GM04504 (cell line): ENCODE data around the gene PAX2.

Source experiments
- DNase-seq: peaks from one replicate; pipeline ENCODE4 v3.0.0-alpha.2; 2012; ENCODE audit warnings: low read depth

The PAX2 gene

DNA sequence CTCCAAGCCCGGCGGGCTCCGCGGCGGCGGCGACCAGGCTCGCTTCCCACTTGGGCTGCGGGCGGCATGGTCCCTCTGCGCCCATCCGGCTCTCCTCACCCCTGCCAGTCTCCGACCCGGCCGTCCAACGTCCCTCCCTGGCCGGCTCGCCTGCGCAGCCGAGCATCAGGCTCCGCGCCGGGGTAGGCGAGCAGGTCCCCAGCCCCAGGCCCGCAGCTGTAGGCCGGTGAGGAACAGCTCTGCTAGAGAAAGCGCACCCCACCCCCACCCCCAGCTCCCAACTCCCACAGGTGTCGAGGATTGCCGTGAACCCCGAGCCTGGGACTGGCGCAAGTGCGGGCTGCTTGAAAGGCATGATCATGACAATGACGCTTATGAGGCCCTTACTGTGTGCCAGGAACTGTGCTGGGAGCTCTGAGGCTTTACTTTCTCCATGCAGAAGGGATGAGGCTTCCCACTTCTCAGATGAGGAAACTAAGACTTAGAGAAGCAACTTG, 20.8 kb upstream of the PAX2 start:
- DNase-seq: no peak

DNA sequence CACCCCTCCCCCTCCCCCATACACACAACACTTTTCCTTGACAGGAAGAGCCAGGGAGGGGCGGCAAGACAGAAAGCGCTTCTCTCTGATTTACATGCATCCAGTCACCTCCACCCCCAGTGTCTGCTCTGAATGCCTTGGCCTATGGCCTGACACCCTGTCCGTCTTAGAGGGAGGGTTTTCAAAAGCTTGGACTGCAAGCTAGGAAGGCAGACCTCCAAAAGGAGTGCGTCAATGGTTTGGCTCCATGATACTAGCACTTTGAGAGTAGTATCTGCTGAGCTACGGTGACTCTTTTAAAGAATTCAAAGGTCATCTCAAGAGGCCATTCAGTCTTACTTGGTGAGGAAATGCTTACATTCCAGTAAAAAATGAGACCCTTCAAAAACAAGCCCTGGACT, 20.3 kb upstream of the PAX2 start:
- DNase-seq: no peak

DNA sequence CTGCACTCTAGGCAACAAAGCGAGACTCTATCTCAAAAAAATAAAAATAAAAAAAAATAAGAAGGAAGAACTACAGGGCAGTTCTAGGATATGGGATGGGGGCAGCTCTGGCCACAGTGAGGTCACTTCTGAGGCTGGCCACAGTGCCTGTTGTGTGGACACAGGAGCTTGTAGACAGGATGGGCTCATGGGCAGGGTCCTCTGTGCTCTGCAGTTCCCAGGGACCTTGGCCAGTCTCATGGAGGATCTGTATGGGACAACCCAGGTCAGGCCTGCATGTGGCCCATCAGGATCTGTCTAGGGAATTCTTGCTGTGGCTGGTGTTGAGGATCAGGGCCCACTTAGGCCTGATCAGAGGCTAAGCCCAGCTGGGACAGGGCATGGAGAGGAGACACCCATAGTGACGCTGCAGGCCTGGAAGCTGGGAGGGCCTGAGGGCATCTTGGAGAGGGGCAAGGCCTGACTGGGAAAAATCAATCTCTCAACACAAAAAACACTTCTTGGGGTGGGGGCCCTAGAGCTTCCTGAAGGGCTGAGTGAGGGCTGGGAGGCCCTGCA, 19.4 kb upstream of the PAX2 start:
- DNase-seq: no peak

DNA sequence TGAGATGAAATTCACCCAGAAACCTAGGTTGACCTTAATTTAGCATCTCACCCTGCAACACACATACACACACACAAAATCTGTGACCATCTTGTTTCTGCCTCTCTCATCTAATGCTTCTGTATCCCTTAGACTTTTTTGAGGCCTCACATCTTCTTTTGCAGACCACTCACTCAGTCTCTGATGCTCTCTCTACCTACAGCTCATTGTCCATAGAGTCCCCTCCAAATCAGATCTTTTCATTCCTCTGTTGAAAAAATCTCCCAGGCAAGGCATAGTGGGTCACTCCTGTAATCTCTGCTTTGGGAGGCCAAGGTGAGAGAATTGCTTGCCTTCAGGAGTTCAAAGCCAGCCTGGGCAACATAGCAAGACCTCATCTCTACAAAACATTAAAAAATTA, 17.6 kb upstream of the PAX2 start:
- DNase-seq: no peak

DNA sequence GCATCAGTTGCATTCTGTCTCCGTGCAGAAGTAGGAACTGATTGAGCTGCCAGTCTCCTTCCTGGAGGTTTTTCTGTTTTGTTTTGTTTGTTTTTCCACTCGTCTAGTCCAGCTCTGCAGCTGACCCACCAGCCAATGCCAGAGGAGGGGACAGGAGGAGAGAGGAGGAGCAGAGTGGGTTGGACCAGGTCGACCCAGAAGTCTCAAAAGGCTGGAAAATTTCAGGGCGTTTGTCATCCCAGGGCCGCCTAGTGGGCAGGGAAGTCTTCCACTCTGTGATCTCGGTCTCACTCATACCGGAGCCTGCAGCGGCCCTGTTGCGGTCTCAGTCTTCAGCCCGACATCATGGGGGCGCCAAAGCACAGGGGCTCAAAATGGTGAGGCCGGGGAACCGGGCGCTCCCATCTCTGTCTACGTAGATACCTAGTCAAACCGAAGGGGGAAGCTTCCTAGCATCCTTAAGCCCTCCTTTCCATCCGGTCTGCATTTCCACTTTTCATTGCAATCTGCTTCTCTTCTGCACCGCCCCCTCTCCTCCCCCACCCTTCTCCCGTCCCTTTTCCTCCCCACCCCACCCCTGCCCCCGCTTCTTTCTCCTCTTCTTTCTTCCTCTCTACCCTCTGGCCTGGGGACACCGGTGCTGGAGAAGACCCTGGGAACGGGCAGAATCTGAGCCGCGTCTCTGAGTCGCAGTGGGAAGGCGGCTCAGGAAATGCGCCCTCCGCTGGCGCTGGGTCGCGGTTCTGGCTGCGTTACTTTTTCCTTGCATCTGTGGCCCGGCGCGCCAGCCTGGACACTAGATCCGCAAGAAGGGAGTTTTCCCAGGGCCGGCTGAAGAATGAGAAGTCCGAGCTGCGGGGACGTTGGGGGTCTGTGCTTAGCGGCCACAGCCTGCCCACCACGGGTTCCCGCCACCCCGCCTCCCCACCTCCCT, 16.2 kb upstream of the PAX2 start:
- no peak for DNase-seq

DNA sequence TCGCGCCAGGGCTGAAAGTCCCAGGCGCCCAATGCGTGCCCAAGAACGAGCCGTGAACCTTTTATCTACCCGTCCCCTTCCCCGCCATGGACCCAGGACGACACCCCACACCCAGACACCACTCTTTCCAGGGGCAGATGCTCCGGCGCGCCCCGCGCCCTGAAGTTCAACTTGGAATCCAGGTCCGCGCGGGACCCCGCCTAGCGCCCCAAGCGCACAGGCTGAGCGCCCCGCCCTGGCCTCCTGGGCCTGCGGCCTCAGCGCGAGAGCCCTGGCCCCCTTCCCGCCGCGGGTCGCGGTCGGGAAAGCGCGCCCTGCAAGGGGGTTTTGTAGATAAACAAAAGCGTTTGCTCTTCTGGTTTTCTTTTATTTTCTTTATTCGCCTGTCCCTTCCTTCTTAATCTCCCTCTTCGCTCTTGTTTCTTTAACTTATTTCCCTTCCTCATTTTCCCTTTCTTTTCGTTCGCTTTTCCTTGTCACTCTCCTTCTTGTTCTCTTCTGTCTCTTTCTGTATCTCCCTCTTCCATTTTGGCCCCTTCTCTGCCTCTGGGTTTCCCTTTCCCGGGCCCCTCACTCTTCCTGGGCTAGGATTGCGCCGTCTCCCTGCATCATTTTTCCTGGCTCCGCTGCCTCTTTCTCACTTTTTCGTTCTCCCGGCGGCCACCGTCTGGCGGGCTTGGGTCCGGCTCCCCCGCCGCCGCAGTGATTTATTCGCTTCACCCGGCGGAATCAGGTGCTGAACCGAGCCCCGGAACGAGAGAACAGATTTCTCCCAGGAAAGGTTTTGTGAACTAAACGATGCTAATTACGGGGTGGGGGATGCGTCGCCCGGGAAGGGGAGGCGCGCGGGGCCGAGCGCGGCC, 15.3 kb upstream of the PAX2 start:
- no peak for DNase-seq

DNA sequence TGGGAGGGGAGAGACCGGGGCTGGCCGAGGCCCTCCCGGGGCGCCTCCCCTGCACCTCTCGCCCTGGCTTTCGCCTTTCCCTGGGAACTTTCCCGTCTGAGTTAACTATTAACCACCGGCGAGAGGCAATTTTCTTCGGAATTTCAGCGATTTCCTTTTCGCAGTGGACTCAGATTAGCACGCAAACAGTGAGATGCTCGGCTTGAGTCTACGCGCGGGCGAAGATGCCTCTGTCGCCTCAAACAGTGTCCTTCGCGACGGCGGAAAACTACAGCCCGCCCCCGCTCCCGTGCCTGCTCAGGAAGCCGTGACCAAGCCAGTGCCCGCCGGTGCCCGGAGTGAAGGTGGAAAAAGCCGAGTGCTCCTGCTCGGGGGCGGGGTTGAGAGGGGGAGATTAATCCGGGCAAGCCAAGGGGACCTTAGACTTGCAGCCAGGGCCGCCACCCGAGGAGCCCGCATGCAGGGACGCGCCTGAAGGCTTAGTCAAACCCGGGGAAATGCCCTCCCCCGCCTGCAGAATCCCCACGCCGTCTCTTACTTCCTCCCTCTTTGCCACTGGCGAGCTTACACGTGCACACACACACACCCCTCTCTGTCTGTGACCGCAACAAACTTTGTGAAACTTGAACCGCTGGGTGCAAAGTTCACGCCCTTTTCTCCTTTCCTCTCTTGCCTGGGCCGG, 14.5 kb upstream of the PAX2 start:
- DNase-seq: no peak

DNA sequence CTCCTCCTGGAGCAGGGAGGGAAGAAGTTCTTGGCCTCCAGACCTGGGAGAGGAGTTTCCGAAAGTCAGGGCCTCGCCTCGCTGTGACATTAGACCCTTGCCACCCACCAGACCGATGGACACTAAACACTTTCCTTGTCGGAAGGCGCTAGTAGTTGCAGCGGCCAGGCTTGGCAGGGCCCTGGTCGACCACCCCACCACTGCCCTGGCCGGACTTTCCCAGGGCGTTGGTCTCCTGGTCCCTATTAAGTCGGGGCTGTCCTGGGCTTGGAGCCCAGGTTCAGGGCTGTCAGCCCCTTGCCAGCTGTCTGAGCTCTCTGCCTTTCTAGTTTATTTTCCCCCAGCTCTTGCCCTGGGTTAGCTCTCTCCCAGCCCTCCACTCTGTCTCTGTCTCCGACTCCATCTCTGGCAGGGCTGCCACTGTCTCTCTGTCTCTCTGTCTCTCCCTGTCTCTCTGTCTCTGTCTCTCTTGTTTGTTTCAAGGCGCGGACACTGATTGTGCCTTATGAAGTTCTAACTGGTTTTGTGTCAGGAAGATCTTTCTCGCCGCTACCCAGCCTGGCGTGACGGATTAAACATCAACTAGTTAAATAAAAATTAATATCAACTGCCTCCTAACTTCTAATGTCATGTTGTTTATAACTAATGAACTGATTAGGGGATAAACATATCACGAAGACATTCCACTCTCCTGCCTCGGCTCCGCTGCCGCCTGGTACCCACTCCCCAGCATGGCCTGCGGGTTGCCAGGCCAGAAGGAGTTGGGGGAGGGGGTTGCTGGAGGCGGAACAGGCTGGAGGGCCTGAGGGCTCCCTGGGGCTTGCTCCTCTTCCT, 13.8 kb upstream of the PAX2 start:
- no peak for DNase-seq

DNA sequence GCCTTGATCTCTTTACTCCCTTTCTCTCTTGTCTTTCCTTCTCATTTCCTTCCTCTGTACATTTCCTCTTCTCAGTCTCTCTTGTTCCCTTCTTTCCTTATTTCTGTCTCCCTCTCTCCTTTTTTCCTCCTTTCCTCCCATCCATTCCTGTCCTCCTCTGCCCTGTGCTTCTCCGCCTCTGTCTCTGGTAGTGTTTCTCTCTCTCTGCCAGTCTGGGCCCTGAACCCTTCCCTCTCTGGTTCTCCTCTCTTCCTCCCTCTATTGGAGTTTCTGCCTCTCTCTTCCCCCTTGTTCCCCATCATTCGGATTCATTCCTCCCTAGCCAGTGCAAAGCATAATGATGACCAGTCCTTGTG, 13.2 kb upstream of the PAX2 start:
- DNase-seq: no peak

DNA sequence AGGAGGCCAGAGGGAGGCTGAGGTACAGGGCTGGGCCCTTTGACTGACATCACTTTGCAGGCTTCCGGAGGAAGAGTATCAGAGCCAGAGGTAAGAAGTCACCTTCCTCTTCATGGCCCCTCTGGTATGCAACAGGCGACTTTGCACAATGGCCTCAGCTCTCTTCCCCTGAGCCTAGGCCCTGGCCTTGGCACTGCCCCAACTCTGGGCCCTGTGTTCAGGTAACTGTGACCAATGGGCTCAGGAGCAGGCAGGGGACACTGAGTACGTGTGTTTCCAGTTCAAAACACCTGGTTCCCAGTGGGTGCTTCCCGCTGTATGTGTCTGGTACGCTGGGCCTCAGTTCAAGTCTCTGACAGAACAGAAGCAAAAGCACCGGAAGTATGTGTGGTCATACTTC, 12.1 kb upstream of the PAX2 start:
- DNase-seq: no peak

DNA sequence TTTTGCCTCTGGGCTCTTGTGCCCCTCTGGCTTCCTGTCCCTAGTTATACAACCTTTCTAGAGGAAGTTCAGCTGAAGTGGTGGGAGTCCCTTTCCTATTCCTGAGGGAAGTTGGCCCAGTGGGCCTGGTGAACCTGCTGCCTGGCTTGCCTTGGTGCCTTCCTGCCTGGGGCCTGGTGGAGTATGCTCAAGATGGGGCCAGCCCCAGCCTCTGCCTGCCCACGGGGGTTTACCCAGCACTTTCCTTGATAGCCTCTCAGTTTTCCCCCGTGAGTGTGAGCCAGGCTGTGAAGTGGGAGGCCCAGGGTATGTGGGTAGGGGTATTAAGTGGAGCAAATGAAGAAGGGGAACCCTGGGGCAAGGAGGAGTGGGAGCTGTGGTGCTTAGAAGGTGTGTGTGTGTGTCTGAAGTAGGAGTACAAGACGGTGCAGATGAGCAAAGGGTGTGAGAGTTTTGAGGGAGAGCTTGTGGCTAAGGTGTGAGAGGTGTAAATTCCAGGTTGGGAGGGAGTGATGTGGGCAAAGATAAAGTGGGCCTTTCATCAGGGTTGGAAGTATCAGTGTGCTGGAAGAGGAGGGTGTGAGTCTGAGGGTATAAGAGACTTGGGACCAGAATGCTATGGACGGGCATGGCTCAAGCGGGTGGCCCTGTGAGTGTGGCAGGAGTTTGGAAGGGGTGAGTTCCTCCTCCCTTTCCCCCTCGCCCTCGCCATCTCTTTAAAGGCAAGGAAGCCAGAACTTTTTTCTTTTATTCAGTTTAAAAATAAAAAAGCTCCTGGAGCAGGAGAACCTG, 10.9 kb upstream of the PAX2 start:
- DNase-seq: no peak

DNA sequence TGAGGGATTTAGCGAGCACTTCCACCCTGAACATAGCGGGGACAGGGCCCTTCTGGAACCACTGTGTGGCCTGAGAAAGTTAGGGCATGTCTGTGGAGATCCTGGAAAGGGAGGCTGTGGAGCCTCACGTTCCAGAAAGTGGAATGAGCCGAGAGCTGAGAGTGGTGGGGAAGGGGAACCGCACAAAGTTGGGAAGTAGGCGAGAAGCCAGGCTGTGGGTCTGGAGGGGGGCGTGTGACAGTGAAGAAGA, 10.4 kb upstream of the PAX2 start:
- no peak for DNase-seq

DNA sequence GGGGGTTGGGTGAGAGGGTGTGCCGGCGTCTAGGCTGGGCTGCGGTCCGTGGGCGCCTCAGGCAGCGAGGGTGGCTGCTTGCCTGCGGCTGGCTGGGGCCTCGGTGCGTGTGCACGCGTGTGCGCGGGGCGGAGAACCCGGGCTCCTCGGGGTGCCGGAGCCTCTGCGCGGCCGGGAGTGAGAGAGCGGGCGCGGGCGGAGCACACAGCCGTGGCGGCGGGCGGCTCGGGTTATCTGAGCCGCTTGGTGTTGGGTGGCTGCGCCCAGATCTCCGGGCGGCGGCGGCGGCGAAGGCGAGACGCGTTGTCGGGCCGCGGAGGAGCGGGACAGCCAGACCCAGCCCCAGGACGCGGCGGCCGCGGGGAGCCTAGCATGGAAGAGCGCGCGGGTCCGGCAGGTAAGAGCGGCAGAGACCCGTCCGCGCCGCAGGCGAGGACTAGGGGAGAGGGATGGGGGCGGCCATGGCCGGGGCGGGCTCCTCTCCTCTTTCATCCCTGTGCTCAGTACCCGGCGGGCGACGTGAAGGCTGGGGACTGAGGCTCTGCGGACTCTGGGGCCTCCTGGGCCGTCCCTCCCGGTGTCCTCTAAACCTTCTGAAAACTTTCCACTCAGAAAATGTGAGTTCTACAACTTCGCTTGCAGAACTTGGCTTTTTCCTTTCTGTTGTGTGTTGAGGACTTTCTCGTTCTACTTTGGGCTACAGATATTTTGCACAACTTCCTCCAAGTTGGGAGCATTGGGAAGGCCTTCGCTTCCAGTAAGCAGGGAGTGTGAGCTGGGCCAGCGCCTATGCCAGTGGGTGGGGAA, 9.8 kb upstream of the PAX2 start:
- DNase-seq: no peak

DNA sequence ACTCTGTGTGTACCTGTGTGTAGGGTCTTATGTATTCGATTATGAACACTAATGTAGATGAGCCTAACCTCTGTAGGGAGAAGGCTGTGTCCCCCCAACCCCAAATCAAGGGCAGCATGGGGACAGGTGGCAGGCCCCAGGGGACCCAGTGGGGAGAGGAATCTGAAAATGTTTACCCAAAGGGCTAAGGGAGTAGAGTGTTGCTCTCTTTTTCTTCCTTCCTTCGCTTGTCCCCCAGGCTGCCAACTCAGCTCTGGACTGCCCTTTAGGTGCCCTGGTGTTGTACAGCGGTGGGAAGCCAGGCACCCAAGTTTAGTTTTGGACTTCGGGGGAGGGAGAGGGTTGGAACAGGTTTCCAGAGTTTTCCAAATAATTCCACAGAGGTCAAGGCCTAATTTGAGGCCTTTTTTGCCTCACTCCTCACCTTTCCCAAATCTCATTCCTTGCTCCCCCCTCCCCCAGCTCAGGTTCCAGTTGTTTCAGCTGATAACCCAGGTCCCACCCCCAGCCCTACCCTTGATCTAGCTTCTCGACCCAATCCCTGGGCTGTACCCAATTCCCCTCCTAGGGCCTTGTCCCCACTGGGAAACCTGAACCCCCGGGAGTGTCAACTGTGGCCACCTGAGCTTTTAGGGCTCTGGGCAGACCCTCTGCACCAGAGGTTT, 9.1 kb upstream of the PAX2 start:
- DNase-seq: no peak

DNA sequence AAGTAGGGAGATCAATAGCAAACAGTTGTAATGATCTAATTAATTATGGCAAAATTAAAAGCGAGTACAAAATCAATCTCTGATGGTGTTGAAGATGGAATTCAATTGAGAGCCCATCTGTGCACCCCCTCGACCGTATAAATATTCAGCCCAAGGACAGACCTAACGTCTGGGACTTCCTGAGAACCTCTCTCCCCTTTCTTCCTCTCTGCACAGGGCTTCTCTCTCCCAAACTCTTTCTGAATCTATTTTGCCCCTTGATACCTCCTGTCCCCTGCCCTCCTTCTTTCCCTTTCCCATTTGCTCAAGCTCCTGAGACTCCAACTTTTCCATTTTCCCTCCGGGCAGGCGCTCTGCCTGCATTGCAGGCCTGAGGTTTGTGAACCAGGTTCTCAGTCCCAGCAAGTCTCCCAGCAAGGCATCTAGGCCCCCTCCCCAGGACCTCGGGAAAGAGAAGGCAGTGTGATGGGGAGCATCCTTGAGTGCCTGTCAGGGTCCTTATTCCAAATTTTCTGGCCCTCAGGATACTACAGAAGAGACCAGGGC, 8.5 kb upstream of the PAX2 start:
- DNase-seq: no peak

DNA sequence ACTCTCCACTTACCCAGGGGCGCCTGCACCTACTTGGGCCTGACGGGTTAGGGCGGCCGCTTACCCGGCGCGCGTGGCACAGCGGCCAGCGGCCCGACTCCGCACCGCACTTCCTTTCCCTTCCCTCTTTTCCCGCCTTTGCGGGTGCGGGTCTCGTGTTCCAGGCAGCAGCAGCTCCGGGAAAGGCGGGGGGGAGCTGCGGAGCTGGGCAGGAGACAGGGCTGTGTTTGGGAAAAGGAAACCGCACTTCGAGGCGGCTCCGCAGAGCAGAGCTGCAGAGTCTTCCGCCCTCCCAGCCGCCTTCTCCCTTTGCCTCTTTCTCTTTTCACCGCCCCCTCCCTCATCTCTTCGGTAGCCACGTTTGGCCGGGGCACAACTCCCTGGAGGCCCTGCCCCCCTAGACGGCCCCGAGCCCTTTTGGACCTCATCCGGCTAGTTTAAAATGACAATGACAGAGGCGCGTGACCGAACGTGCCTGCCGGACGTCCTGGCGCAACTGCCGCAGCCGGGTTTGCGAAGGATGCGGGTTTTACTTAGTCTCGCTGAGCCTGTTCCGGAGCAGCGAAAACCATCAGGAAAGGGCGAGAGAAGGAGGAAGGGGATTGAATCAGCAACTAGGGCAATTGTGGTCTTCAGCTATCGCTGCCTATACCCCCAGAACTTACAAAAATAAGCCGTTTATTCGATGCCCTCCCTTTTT, 7.9 kb upstream of the PAX2 start:
- DNase-seq: no peak

DNA sequence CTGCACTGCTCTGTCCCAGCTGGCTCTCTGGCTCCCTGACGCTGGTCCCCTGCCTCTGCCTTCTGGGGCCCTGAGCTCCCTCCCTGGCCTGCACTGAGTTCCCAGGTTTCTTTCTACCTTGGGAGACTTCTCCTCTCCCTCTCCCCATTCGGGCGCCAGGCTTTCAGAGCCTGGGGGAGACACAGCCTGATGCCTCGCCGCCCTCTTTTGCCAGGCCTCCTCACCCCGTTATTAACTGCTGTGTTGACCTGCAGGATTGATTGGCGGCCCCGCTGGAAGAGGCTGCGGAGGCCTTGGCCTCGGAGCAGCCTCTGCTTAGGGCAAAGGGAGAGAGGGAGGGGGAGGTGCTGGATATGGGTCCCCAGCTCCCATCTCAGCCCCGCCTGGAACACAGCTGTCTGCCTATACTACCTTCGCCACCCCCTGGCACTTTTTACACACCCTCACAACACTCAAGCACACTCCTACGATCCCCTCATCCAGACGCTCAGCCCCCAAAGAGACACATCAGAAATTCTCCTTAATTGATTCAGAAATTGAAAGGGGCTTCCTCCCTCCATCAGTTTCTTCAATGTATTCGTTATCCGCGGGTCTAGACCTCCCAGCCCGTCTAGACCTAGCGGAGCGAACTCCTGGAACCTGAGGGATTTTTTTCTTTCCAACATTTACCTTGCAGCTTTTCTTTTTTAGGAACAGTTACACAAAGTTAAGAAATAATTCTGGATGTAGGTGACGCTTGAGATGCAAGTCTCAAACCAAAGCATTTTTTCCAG, 7.1 kb upstream of the PAX2 start:
- DNase-seq: no peak
